ENCODE measurements around the gene PRKN. TPM values are rescaled to one million over a fixed set of nuclear protein-coding genes. Genes with fewer than 3 reads are reported as not detected.

The PRKN gene
- polyA plus RNA-seq, 1 experiment = 0.71 TPM

DNA sequence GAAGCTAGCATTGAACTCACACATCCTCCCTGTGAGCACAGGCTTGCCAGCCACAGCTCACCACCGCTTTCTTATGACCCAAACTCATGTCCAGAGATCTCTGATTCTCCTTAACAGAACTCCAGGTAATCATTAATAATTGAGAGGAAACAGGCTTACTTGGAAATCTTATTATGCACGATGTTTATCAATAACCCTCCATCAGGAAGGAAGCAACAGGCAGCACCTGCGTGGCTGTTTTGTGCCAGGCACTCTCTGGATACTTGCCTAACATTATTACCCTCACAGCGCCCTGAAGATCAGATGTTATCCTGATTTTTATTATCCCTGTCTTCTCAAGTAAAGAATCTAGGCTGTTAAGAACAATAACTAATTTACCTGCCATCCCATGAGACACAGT is 306.6 kb downstream of the PRKN start:
- Histone ChIP-seq H3K27me3 (ENCODE audit: control insufficient read depth, insufficient read depth, low read length) (no peaks in the 10 kb centered on the region), H3K4me3 (ENCODE audit: low read depth, low read length) (no peak overlapping the region), H3K36me3 (ENCODE audit: control insufficient read depth, insufficient read depth, low read length) (no peaks in the 10 kb centered on the region)
- DNase-seq (ENCODE audit: low read depth) = no peak
- CTCF ChIA-PET = no interaction called here
- TF ChIP-seq, protein P1, sequence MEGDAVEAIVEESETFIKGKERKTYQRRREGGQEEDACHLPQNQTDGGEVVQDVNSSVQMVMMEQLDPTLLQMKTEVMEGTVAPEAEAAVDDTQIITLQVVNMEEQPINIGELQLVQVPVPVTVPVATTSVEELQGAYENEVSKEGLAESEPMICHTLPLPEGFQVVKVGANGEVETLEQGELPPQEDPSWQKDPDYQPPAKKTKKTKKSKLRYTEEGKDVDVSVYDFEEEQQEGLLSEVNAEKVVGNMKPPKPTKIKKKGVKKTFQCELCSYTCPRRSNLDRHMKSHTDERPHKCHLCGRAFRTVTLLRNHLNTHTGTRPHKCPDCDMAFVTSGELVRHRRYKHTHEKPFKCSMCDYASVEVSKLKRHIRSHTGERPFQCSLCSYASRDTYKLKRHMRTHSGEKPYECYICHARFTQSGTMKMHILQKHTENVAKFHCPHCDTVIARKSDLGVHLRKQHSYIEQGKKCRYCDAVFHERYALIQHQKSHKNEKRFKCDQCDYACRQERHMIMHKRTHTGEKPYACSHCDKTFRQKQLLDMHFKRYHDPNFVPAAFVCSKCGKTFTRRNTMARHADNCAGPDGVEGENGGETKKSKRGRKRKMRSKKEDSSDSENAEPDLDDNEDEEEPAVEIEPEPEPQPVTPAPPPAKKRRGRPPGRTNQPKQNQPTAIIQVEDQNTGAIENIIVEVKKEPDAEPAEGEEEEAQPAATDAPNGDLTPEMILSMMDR (IDR thresholded peaks at IDR 0.05; ENCODE audit: insufficient read depth, low read depth, low read length) = no peak
- POLR2A ChIA-PET = no interaction called here

DNA sequence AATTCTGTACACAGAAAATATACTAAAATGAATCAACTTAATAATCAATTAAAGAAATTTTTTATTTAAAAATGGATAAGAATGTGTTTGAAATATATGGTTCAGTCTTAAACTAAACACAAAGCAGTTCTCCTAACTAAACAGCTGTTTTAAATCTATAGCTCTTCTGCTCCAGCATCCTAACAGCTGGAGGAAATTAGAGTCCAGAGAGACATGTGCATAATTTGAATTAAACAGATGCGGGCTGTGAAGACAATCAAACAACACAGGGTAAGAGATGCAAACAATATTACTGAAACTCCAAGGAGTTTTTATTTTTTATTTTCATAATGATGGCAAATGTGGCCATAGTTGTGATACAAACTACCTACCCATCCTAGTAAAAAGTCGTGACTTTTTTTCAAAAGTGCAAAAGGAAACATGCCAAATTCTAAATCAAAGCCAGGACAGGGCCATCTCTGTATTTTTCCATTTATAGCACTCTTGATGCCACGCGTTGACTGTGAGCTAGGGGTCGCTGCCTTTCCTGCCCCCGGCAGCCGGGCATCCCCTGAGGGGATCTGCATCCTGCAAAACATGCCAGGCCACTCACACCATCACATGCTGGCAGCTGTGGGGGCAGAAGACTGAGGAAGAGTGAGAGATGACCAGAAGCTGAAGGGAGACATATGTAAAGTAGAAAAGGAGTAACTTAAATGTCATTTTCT is 310.6 kb downstream of the PRKN start:
- ChIA-PET POLR2A (no interaction called here), CTCF (no interaction called here)
- TF ChIP-seq, protein P1 (IDR thresholded peaks at IDR 0.05; ENCODE audit: insufficient read depth, low read depth, low read length) = no peak
- DNase-seq (ENCODE audit: low read depth) = no peak
- H3K36me3 ChIP-seq (ENCODE audit: control insufficient read depth, insufficient read depth, low read length) = no peaks in the 10 kb centered on the region
- no peak overlapping the region for H3K4me3 ChIP-seq (ENCODE audit: low read depth, low read length)
- H3K27me3 ChIP-seq (ENCODE audit: control insufficient read depth, insufficient read depth, low read length) = no peaks in the 10 kb centered on the region

- ChIA-PET CTCF (no interaction called here), POLR2A (no interaction called here)
- no peaks in the 10 kb centered on the region for H3K36me3 ChIP-seq (ENCODE audit: control insufficient read depth, insufficient read depth, low read length)
Observed at GRCh38 chr6:162416307-162416706, 311.3 kb downstream of the PRKN start.

GRCh38 chr6:162409741-162410691 is 317.6 kb downstream of the PRKN start:
- H3K4me3 ChIP-seq (ENCODE audit: low read depth, low read length) = no peak overlapping the region
- ChIA-PET CTCF (no interaction called here), POLR2A (no interaction called here)
- TF ChIP-seq, protein P1 (IDR thresholded peaks at IDR 0.05; ENCODE audit: insufficient read depth, low read depth, low read length) = no peak
- no peaks in the 10 kb centered on the region for H3K27me3 ChIP-seq (ENCODE audit: control insufficient read depth, insufficient read depth, low read length)
- no peak for DNase-seq (ENCODE audit: low read depth)
- H3K36me3 ChIP-seq (ENCODE audit: control insufficient read depth, insufficient read depth, low read length) = no peaks in the 10 kb centered on the region

More at GRCh38 chr6:162416307-162416706, 311.3 kb downstream of the PRKN start:
- H3K27me3 ChIP-seq (ENCODE audit: control insufficient read depth, insufficient read depth, low read length) = no peaks in the 10 kb centered on the region
- DNase-seq (ENCODE audit: low read depth) = no peak
- no peak overlapping the region for H3K4me3 ChIP-seq (ENCODE audit: low read depth, low read length)
- TF ChIP-seq, protein P1 (IDR thresholded peaks at IDR 0.05; ENCODE audit: insufficient read depth, low read depth, low read length) = no peak

DNA sequence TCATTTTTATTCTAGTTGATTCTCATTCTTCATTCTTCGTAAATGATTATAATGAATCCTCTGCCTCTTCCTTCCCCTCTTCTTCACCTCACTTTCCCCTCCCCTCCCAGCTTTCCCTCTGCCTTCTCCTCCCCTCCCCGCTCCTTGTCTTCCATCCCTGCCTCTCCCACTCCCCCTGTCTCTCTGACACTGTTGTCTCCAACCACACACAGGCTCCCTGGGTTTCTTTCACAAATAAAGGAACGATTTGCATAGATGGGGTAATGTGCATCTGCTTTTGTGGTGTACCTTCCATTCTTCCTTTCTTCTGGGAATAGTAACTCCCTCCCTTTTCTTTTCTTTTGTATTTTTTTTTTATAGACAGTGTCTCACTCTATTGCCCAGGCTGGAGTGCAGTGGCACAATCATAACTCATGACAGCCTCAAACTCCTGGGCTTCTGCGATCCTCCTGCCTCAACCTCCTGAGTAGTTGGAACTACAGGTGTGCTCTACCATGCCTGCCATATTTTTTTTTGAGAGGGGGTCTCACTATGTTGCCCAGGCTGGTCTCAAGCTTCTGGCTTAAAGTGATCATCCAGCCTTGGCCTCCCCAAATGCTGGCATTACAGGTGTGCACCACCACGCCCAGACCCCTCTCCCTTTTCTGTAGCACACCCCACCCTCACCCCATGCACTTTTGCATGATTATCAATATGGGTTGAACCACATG is 318.6 kb downstream of the PRKN start:
- DNase-seq (ENCODE audit: low read depth) = no peak
- TF ChIP-seq, protein P1 (IDR thresholded peaks at IDR 0.05; ENCODE audit: insufficient read depth, low read depth, low read length) = no peak
- CTCF ChIA-PET = no interaction called here

More for the DNA sequence above, 318.6 kb downstream of the PRKN start:
- Histone ChIP-seq H3K4me3 (ENCODE audit: low read depth, low read length) (no peak overlapping the region), H3K27me3 (ENCODE audit: control insufficient read depth, insufficient read depth, low read length) (no peaks in the 10 kb centered on the region), H3K36me3 (ENCODE audit: control insufficient read depth, insufficient read depth, low read length) (no peaks in the 10 kb centered on the region)
- POLR2A ChIA-PET = no interaction called here
